ENCODE data around the gene GAR1. TPM values are rescaled to one million over a fixed set of nuclear protein-coding genes. Genes with fewer than 3 reads are reported as not detected.

Gene GAR1
- total RNA-seq (2022; extraction: Qiagen RNA extraction; ENCODE audit: low read depth): 34.4 to 46.6 TPM (median 43.8 TPM) in 5 replicates

DNA sequence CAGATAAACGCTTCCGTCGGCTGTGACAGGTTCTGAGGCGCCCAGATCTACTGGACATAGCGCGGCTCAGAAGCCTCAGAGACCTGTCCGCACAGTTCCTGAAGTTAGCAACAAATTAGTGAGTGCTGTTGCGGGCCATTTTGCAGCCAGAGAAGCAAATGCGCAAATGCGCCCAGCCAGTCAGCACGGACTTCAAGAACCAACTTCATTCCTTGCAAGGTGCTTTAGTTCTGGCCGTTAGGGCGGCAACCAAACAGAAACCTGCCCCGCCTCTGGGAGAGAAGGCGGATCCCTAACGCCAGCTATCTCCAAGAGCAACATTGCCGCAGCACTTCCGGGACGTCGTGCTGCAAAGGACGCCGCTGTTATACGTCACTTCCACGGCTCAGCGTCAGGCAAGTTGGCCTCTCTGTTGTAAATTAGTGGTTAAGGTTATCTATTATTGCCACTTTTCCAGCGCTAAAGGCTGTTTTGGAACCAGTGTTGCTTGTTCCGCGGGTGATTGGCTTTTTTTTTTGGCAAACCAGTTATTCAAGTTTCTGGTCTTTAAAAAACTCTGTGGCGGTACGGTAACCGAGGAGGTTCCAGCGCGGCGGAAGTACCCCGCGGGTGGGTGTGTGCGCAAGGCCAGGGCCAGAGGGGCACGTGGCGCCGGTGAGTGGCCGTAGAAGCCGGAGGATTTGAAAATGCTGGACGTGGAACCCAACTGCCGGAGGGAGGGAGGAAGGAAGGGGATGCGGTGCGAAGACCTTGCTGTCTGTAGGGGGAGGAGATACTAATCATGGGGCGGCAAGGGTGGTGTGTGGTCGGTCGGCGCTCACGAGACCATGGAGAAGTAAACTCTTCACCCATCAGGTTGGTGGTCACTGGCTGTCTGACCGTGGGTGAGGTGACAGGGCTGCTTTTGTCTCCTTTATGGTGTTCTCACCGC is at the start of gene GAR1:
Gene GAR1, plus strand, starts transcription at position 612 of the 931 bp plus-strand sequence. CDS start 403 bp downstream, outside the sequence.

DNA sequence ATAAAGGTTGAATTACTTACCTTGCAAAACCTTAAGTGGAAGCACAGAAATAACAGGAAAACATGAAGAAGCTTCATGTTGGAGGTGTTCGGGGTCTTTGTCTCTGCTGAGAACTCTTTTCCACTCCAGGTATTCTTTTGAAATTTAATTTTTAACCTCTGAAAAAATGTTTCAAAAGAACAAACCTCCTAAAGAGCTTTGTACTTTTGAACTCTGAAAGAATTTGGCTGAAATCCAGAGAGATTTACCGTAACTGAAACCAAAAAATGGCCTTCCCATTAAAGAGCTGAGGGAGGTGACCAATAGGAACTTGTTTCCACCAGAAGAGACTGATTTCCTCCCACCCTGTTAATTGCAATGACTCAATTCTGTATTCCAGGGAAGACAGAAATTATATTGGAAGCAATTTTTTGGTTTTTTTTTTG is 13.7 kb upstream of the GAR1 start, which contains the start of gene CFI:
Gene CFI, minus strand, starts transcription at position 105 of the 425 bp plus-strand sequence. Its CDS starts 28 bp downstream, at position 77.

GRCh38 chr4:109827672-109828071 is 12.1 kb downstream of the GAR1 start, which contains the start of gene RRH:
TSS of gene RRH (plus strand) at chr4:109827972. CDS start at chr4:109828028, 56 bp downstream.

DNA sequence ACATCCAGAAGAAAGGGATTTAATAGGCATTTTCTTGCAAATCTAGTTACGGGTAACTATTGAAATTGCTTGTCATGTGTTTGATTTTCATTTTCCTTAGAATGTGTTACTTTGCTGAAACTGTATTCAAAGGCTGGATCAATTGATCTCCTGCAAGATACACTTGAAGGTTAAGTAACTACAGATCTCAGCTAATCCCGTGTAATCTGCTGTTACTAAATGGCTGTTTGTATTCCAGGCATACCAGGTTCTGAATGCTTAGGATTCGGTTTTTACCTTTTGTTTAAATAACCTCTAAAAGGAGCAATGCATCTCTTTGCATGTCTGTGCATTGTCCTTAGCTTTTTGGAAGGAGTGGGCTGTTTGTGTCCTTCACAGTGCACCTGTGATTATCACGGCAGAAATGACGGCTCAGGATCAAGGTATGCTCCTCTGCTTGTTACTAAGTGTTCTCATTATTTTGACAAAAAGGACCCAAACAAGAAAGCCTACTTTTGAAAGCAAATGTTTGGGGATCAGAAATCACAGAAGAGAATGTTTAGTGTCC is 32.4 kb downstream of the GAR1 start, which contains the start of gene LRIT3:
Gene LRIT3, plus strand, starts transcription at position 212 of the 547 bp plus-strand sequence. Its CDS starts 95 bp downstream, at position 307.

Other genes starting within 250 kb of the GAR1 start
- 14.6 to 18.2 TPM (median 16.7 TPM) in 5 replicates for gene CASP6, start 112.3 kb upstream of the GAR1 start, total RNA-seq (2022; extraction: Qiagen RNA extraction; ENCODE audit: low read depth)
- gene PLA2G12A, start 85.7 kb upstream of the GAR1 start, total RNA-seq (2022; extraction: Qiagen RNA extraction; ENCODE audit: low read depth): 6.8 to 15.5 TPM (median 9.9 TPM) in 5 replicates
- 0.43 to 0.82 TPM (median 0.56 TPM) in 5 replicates for gene CFI, start 13.8 kb upstream of the GAR1 start, total RNA-seq (2022; extraction: Qiagen RNA extraction; ENCODE audit: low read depth)
- 0.12 TPM in 1 of 5 replicates, not detected in the others for gene RRH, start 12.2 kb downstream of the GAR1 start, total RNA-seq (2022; extraction: Qiagen RNA extraction; ENCODE audit: low read depth)
- 0.06 TPM in 1 of 5 replicates, not detected in the others for gene LRIT3, start 32.3 kb downstream of the GAR1 start, total RNA-seq (2022; extraction: Qiagen RNA extraction; ENCODE audit: low read depth)
- 0.15 to 0.75 TPM (median 0.43 TPM) in 5 replicates for gene EGF, start 97.1 kb downstream of the GAR1 start, total RNA-seq (2022; extraction: Qiagen RNA extraction; ENCODE audit: low read depth)